Measurements from ENCODE around the gene SLC8A2. TPM values are rescaled to one million over a fixed set of nuclear protein-coding genes. Genes with fewer than 3 reads are reported as not detected.
A peak's percentile ranks its signal among the peaks of the same experiment; 100 is the strongest.

The SLC8A2 gene
- total and polyA plus RNA-seq, 2 of the 8 experiments (the other 6 are each of a cell fraction or from before 2014, with no cell fraction given) = 7.3 to 12.4 TPM

- TF ChIP-seq CEBPB (IDR thresholded peaks at IDR 0.05; ENCODE audit: low read depth, low read length) (no peak), CREB1 (IDR thresholded peaks at IDR 0.05) (peak; percentile 49; the same call in 1 of the 2 replicates), FOSL1 (IDR thresholded peaks at IDR 0.05; ENCODE audit: insufficient read depth, low read depth, low read length) (no peak), POLR2AphosphoS5 (IDR thresholded peaks at IDR 0.05; ENCODE audit: low read depth, low read length) (peak; percentile 56; the same call in 1 of the 2 replicates), KDM4A (IDR thresholded peaks at IDR 0.05; ENCODE audit: low read depth, low read length, severe bottlenecking) (peak; percentile 86), CHD2 (IDR thresholded peaks at IDR 0.05; ENCODE audit: low read length) (no peak), RFX5 (IDR thresholded peaks at IDR 0.05; ENCODE audit: borderline replicate concordance, low read depth, low read length) (no peak), CTCF (IDR thresholded peaks at IDR 0.05; ENCODE audit: control extremely low read depth in 1 of 3, insufficient read depth in 1 of 3, low read depth in 1 of 3, low read length in 3 of 3) (peak in 1 of 3 experiments; percentile 32; a peak in 2 of 4 replicates), RBBP5 (IDR thresholded peaks at IDR 0.05; ENCODE audit: borderline replicate concordance, low read depth, low read length) (0 out of 2 replicates have a peak, but pooled peaks have one; percentile 42), RNF2 (IDR thresholded peaks at IDR 0.05; ENCODE audit: borderline replicate concordance, low read depth, low read length, missing control alignments, poor library complexity, severe bottlenecking) (no peak), SIRT6 (IDR thresholded peaks at IDR 0.05; ENCODE audit: low read length) (no peak), SIN3A (conservative IDR thresholded peaks at IDR 0.05 in 1 of 2, IDR thresholded peaks at IDR 0.05 in 1 of 2; ENCODE audit: low read depth in 1 of 2, low read length in 2 of 2) (peak in 1 of 2 experiments; percentile 2; a peak in 1 of 4 replicates), PHF8 (conservative IDR thresholded peaks at IDR 0.05; ENCODE audit: low read depth, low read length) (0 out of 2 replicates have a peak, but pooled peaks have one; percentile 41), KDM1A (IDR thresholded peaks at IDR 0.05; ENCODE audit: borderline replicate concordance, low read length) (no peak), ASH2L (IDR thresholded peaks at IDR 0.05; ENCODE audit: low read length) (peak; percentile 39), CBX8 (IDR thresholded peaks at IDR 0.05; ENCODE audit: borderline replicate concordance, low read depth, low read length) (no peak), E2F6 (IDR thresholded peaks at IDR 0.05) (peak; percentile 89), BACH1 (IDR thresholded peaks at IDR 0.05; ENCODE audit: low read length) (no peak), USF2 (IDR thresholded peaks at IDR 0.05; ENCODE audit: low read length) (0 out of 2 replicates have a peak, but pooled peaks have one; percentile 33)
These were observed 41.5 kb downstream of the SLC8A2 start (continued) for GRCh38 chr19:47430041-47430802.
